Esophagus muscularis mucosa (tissue), 4 donors: ENCODE data around the gene CXCL8.

ENCODE experiments used
- EP300 ChIP-seq: sonication (generic); formaldehyde crosslinking; IDR thresholded peaks from one replicate; pipeline ENCODE4 v1.6.1; 2017; ENCODE audit warnings: antibody characterized with exemption
- POLR2A ChIP-seq: fragments of 450-650 bp; IDR thresholded peaks from one replicate; pipeline ENCODE4 v1.6.1; 2017; ENCODE audit warnings: antibody characterized with exemption, moderate library complexity, mild to moderate bottlenecking, low read depth
- POLR2AphosphoS5 ChIP-seq, 2 donors: sonication (generic); formaldehyde crosslinking; IDR thresholded peaks; one replicate each; pipeline ENCODE4 v1.6.1; 2017; ENCODE audit warnings: antibody characterized with exemption in 2 of 2
- TF ChIP-seq, protein P1 (sequence below), 3 experiments: fragments of 200-600 bp in 2 of 3; fragments of 450-650 bp in 1 of 3; sonication (generic) in 2 of 3; IDR thresholded peaks; one replicate each; pipeline ENCODE4 v1.5.1; 2017 to 2019; ENCODE audit warnings: antibody characterized with exemption in 3 of 3, mild to moderate bottlenecking in 2 of 3, moderate library complexity in 1 of 3

DNA sequence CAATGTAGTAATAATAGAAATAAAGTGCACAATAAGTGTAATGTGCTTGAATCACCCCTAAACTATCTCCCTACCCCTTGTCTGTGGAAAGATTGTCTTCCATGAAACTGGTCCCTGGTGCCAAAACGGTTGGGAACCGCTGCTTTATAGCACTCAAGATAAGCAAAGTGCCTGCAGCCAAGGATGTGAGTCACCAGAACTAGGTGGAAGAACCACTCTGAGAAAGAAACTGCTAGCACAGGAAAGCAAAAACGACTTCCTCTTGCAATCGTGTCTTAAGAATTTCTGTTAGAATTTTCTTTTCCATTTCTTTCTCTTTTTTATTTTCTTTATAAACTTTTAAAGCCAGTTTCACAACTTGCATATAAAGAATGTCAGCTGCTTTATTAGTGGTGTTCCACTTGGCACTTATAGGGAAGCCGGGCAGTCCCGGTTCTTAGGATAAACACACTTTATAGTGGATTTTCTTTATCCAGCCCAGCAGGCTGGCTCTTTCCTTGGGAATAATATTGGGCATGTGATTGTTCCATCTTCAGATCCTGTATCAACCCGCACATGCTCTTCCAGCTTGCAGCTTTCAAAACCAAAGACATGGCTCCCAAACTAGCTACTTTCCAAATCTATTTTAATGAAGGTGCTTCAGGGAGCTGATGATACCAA, 32.3 kb upstream of the CXCL8 start:
- TF ChIP-seq, protein P1, sequence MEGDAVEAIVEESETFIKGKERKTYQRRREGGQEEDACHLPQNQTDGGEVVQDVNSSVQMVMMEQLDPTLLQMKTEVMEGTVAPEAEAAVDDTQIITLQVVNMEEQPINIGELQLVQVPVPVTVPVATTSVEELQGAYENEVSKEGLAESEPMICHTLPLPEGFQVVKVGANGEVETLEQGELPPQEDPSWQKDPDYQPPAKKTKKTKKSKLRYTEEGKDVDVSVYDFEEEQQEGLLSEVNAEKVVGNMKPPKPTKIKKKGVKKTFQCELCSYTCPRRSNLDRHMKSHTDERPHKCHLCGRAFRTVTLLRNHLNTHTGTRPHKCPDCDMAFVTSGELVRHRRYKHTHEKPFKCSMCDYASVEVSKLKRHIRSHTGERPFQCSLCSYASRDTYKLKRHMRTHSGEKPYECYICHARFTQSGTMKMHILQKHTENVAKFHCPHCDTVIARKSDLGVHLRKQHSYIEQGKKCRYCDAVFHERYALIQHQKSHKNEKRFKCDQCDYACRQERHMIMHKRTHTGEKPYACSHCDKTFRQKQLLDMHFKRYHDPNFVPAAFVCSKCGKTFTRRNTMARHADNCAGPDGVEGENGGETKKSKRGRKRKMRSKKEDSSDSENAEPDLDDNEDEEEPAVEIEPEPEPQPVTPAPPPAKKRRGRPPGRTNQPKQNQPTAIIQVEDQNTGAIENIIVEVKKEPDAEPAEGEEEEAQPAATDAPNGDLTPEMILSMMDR (IDR thresholded peaks at IDR 0.05): no peak
- TF ChIP-seq POLR2A (no peak), POLR2AphosphoS5 (IDR thresholded peaks at IDR 0.05) (no peak), EP300 (no peak)
